HG03565 (cell line): ENCODE results near the gene LGALS8.
"Not testable (repeated sequence)": the region's sequence is repeated elsewhere in the genome, so short reads cannot be mapped to it uniquely, and the experiment has no call there.

Source experiments
- ATAC-seq: cut with Tn5 transposase; IDR thresholded peaks from one replicate; pipeline ENCODE4 v1.9.1; 2021; ENCODE audit warnings: mild to moderate bottlenecking, moderate library complexity; ENCODE audit not compliant: unreplicated experiment

The LGALS8 gene

DNA sequence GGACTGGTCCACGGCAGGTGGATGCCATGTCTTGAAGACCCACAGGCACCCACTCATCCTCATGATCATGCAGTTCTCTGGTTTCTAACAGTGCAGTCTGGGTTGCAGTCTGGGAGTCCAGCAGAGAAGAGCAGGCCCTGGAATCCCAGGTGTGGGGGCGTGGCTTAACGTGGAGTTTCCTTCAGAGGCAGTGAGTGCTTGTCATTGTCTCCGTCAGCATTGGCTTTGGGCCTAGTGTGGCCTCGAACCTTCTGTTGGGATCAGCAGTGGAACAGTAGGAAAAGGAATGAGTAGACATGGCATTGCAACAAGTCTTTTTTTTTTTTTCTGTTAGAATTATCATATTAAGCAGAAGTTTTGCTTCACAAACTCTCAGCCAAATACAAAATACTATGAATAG lies 12.8 kb downstream of the LGALS8 start:
- no peak for ATAC-seq

DNA sequence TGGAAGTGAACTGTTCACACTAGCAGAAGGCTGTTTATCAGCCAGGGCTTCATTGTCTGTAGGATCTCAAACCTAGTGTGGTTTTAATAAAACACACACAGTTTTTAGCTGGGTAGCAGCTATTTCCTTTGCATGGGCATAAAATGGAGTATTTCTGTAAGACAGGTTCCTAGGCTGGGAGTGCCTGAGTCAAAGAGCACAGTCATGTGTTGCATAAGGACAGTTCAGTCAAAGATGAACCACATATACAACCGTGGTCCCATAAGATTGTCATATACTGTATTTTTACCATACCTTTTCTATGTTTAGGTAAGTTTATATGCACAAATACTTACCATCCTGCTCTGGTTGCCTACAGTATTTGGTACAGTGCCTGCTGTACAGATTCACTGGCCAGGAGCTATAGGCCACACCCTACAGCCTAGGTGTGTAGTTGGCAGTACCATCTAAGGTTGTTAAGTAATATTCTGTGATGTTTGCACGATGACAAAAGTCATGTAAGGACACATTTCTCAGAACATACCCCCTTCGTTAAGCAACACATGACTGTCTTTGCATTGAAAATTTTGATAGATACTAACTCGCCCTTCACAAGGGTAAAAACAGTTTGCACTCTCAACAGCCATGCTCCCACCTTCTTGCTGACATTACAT lies 17.2 kb downstream of the LGALS8 start:
- ATAC-seq, result no peak

DNA sequence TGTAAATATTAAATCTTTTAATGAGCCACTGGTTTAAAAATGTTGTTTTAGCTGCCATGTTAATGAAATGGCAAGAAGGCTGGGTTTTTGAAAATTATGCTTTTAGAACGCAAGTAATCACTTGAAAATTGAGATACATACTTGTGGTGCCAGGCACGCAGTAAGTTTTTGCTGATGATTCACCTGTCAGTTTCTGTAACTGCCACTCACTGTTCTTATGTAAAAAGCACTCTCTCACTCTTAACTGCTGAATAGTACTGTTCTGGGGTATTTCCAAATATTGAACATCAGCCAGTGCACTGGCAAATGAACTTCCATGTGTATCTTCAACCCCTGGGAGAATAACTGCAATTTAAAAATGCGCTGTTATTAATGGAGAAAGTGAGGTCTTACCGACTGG lies 17.9 kb downstream of the LGALS8 start:
- no peak for ATAC-seq

DNA sequence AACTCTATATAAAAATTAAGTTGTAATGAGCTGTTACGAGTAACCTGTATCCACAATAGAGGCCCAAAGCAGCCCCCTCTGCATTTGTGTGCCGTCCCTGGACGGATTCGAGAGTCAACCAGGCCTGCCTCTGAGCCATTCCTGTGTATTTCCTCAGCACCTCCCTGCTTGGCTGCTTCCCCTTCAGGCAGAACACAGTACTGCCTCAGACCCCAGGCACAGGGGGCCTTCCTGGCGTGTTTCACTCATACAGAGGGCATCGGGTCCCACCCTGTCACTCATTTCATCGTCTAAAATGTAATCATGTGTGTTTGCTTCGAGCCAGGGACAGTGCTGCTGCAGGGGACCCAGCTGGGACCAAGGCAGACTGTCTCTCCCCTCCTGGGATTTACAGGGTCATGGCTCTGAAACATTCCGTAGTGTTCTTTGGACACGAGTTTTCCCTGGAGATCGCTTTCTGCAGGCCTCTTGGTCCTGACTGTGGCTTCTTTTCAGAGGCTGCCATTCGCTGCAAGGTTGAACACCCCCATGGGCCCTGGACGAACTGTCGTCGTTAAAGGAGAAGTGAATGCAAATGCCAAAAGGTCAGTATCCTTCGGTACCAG lies 19.4 kb downstream of the LGALS8 start:
- ATAC-seq, result no peak

DNA sequence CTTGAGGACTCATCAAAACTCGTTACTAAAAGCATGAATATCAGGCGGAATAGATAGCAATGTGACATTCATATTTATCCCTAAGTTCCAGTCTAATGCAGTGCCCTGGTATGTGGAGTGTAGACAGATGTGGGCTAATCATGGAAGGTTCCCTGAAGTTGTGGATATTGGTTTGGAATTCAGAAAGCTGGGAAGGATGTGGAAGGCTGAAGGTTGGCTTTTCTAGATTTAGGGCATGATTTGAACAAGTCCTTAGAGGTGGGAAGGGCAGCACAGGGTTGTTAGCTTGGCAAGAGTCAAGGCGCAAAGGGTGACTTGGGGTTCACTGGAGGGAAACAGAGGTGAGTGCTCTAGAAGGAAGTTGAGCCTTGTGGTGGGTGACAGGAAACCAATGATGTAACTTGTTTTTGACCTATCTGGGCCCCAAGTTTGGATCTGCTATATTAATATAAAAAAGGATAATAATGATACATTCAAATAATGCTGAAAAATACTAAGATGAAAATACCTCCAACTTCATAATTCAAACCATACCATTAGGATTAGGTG lies 21.9 kb downstream of the LGALS8 start:
- no peak for ATAC-seq

DNA sequence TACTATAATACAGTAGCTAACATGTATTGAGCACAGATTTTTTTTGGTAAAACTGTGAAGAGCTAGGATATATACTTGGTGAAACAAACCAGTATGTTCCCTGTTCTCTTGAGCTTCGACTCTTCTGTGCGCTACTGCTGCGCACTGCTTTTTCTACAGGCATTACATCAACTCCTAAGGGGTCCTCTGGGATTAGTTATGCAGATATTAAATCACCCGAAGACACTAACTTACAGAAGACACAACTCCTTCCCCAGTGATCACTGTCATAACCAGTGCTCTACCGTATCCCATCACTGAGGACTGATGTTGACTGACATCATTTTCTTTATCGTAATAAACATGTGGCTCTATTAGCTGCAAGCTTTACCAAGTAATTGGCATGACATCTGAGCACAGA lies 24.7 kb downstream of the LGALS8 start:
- no peak for ATAC-seq

DNA sequence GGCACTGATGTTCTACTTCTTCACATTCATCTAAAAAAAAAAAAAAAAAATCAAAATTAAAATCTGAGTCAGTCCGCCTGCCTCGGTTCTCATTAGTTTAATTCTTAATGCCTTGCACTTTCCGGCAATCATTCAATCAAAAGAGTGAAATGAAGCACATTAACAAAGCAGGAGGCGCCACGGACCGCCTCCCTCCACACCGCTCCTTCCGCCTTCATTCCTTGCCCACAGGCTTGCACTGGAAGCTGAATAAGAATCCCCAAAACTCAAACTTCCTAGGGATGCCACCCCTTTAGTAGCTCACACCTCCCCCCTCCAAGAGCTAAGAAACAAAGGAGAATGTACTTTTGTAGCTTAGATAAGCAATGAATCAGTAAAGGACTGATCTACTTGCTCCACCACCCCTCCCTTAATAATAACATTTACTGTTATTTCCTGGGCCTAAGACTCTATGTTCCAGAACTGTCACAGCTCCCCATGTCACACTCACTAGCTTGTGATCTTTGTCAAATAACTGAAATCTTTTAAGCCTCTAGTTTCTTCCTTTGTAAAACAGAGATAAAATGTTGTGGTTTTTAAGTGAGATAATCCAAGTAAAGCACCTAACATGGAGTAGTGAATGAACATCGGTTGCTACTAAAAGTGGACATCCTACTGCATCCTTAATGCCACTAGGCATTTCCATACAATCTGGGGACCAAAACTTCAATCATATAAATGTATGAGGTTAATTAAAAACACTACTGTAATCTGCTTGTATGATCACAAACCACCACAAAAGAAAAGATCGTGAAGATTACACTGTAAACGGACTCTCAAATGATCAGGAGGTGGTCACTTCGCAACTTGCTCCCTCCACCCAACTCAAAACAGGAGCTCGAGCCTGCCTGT lies 27.4 kb downstream of the LGALS8 start:
- ATAC-seq, result no peak

DNA sequence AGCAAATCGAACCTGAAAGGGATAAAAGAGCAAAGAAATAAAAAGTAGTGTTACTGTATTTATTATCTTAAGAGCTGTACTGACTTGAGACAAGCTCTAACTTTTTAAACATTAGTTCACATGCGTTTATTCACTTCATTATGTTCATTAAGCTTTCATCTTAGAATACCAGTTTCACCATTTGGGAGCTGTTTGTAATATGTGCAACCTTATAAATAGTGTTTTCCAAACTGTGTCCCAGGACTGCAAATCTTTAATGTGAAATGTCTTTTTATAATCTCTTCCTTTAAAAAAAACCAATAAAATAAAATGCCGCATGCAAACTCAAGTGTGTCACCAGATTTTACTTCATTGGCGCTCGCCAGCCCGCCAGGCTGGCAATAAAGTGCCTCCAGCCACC lies 28.3 kb downstream of the LGALS8 start:
- ATAC-seq, result no peak

DNA sequence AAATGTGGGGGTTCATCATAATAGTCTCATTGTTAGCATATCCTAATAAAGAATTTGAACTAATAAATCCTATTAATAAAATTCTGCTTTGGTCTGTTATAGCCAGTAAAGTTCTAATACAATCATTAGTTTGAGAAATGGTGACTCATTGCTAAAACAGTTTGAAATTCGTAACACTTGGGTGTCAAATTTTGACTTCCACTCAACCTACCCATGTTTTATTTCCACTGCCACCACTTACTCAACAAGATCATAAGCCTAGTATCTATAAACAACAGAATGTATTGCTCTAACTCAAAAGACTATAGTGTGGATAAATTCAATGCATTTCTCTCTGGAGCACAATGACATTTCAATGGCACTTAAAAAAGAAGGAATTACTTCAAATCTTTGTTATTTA lies 29.1 kb downstream of the LGALS8 start:
- no peak for ATAC-seq

DNA sequence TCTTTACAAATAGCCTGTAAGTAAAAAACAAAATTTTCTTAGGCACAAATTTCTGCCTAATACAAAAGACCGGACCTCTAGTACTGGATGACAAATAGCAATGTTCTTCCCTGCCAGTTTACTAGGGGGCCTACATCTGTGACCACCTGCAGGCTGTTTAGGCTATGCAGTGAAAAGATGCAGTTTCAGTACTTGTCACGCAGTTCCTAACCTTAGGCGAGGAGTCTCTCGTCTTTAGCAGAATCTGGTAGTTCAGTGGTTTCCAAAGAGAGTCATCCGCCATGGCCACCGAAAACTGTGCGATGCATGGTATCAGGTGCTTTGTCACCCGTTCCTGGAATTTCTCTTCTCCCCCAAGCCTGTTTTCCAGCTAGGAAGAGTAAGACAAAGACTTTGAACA lies 29.6 kb downstream of the LGALS8 start:
- no peak for ATAC-seq

DNA sequence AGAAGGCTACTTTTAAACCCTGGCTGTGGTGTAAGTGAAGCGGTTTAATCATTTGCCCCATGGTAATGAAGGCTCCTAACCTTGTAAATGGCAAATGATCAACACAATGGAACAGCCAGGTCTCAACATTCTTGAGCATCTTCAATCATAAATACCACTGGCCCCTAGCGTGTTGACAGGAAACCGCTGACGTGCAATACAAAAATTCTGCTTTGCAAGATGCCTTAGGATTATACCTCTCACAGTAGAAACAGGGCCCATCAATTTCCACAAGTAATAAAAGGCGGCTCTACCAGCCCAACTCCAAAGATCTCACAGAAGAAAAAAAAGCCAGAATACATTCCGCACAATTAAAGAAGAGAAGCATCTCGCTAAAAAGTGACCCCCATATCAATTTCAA lies 32.8 kb downstream of the LGALS8 start:
- no peak for ATAC-seq

DNA sequence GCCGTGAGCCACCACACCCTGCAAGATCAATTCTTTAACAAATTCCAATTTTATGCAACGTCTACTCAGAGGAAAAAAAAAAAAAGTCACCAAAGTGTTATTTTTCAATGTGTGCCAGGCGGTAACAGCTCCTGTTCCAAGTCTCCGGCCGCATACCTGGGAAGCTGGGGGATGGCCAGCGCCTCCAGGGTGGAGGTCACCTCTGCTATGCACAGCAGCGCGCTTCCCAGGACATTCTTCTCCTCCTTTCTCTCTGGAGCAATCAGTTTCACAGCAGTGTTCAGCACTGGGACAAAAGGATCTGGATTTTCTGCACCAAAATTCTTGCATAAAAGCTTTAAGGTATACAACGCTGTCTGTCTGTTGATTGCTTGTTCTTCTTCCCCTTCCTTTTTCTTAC lies 34.3 kb downstream of the LGALS8 start:
- no peak for ATAC-seq

DNA sequence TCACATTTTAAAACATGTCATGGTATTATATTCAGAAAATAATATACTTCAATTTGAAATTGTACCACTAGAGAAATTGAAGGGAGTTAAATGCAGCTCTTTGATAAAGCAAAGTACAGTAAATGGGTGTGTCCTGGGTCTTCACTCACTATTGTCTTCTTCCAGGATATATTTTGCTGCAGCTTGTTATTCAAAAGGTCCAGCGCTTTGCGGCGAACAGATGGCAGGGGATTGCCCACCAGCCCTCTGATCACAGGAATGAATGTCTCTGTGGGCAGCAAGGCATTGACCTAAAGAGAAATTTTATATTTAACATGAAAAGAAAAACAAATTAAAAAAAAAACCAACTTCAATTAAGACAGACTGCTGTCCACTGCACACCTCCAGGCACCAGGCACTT lies 35.1 kb downstream of the LGALS8 start:
- no peak for ATAC-seq

DNA sequence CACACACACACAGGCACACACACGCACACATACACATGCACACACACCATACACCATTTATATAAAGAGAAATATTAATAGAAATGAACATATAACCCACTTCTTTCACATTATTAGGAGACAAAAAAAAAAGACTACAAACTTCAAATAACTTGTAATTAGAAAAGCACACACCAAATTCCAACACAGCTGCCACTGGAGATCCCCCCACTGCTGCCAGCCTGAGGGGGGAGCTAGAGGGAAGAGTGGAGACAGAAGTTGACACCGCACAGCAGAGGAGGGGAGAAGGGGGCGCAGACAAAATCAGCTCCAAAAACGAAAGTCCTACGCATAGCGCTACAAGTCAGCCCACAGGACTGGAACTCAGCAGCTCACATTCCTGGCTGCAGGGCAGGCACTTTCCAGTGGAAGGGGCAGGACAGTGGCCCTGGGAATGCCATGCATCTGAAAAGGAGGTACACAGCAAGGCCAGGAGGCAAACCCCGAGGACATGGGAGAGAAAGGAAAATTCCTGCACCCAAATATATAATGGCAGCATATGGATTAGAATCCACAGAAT lies 36.5 kb downstream of the LGALS8 start:
- no peak for ATAC-seq

DNA sequence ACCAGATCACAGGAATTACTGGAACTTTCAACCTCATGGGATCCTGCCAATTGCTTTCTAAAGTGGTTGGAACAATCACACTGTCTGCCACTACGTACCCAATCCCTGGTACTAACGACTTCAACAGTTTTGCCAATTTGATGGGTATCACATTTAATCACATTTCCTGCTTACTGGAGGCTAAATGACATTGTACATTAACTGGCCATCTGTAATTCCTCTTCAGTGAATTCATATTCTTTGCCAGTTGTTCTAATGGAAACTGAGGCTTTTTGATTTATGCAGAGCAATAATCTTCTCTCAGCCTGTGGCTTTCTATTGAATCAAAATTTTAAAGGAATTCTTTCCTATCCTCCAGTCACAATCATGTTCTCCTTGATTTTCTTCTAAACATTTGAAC lies 38.2 kb downstream of the LGALS8 start:
- no peak for ATAC-seq

DNA sequence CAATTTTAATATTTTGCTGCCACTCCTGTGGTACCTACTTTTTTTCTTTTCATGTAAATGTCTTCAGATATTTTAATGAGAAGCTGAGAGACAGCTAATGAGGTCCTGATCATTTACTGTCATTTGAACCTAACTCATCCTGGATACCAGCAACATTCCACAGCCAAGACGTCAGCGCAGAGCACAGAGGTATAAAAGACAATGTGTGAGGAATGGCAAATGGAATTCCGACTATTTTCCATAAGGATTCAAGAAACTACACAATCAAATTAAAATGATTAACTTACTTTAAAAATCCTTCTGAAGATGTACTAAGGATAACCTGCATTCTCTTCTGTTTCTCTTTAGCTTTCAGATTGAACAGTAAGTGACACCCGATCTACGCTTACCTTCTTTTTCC lies 41.7 kb downstream of the LGALS8 start:
- ATAC-seq, result no peak

DNA sequence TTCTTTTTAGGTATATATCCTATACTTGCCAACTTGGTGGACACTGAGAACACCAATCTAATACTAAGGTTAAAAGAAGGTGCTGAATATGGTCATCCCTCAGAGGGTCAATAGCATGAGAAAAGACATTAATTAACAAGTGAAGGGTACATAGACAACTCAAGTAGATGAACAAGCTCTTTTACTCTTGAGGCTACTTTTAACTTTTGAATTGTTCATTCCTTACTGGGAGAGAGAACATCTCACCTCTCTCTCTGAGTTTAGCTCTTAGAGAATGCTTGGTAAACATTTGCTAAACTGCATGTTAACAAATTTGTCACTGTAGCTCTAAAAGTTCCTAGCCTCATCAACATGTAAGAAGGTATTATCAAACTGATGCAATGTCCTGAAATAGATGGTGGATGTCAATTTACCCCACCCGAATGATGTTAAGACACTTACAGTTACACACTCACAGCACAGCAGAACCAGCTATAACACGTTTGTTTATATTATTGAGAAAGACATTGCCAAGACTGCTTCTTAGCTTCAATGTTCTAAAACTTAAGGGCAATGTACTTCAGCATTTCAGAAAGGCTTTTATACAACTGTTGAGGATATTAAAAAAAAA lies 44.6 kb downstream of the LGALS8 start:
- no peak for ATAC-seq

DNA sequence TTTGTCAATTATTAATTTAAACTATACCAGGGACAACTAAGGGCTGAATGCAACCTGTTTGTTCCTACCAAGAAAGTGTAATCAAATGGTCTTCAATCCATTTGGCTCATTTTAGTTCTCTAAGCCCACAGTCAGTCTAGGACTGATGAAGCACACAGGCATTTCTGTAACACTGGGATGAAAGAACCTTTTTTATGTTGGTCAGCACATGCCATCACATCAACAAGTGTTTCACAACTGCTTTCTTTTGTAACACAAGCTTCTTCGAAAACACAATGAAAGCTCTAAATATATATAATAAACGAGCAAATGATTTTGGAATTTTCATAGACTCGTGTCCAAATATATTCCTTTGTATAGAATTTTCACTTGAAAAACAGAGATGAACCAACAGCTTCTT lies 51.7 kb downstream of the LGALS8 start:
- ATAC-seq, result no peak

DNA sequence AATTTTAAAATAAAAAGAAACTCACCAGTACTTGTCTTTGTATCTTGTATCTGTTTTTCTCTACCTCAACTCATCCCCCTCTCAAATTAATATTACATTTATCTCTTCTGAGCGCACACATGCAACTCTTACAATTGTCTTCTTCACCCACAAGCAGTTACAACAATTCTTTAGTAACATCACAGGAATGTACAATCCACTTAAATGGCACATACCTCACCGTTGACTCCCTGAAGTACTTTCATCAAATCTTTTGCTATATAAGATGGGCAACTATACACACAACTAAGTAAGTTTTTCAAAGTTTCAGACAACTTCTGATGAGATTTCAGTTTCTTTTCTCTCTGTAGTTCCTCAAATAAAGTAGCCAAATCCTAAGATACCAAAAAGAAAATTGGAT lies 52.2 kb downstream of the LGALS8 start:
- no peak for ATAC-seq

DNA sequence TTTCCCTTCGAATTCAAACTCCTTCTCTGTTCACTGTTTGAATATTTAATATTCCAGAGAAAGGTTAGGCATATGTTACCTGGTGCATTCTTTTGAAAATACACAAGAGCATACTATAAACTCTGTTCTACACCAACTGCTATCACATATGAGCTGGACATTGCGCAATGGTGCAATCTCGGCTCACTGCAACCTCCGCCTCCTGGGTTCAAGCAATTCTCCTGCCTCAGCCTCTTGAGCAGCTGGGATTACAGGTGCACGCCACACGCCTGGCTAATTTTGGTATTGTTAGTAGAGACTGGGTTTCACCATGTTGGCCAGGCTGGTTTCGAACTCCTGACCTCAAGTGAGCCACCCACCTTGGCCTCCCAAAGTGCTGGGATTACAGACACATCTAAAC lies 53.3 kb downstream of the LGALS8 start:
- not testable (repeated sequence) for ATAC-seq

DNA sequence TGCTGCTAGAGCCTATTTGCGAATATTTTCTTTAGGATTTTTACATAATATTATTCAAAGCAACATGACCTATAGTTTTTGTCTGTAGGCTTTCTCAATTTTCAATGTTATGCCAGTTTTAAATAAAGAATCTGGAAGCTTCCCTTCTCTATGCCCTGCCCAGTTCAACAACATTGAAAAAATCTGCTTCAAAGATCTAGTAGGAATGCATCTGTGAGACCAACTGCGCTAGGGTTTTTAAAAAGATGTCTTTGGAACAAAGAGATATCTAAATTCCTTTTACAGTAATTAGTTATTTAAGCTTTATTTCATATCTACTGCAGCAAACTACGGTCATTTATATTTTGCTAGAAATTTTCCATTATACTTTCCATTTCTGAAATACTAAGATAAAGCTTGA lies 54.9 kb downstream of the LGALS8 start:
- ATAC-seq, result no peak
